Measurements from ENCODE around the gene KIF4B. TPM values are rescaled to one million over a fixed set of nuclear protein-coding genes. Genes with fewer than 3 reads are reported as not detected.
"Not testable (repeated sequence)": the region's sequence is repeated elsewhere in the genome, so short reads cannot be mapped to it uniquely, and the experiment has no call there.

Gene KIF4B
- total RNA-seq, 1 donor from 2014 or later: under 0.01 TPM

DNA sequence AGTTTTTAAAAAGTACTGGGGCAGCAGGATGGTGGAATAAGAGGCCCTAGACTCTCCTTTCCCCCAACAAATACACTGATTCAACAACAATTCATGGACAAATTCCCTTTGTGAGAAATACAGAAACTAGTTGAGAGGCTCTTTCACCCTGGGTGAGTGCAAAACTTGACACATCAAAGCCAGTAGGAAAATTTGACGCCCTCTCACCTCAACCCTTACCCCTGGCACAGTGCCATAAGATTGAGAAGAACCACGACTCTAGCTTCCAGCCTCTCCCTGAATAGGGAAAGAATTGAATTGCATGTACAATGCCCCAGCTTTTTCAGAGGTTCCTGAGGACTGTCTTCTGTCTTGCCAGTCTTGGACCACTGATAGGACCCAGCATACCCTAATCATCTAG is 12.3 kb downstream of the KIF4B start:
- Histone ChIP-seq H3K27me3 (ENCODE audit: control insufficient read depth in 3 of 3, insufficient read depth in 3 of 3, low read length in 3 of 3) (peaks cover 0 to 4% (median 0%) of the 10 kb centered on the region in 3 donors), H3K9me3 (ENCODE audit: control insufficient read depth in 3 of 3, low read length in 3 of 3) (peaks cover 0 to 3% (median 0%) of the 10 kb centered on the region in 3 donors), H3K4me1 (ENCODE audit: control insufficient read depth in 3 of 3, insufficient read depth in 3 of 3, low read length in 3 of 3) (no peaks in the 10 kb centered on the region), H3K4me3 (ENCODE audit: low read length in 3 of 3) (no peak overlapping the region), H3K36me3 (ENCODE audit: control insufficient read depth in 3 of 3, insufficient read depth in 3 of 3, low read length in 3 of 3) (no peaks in the 10 kb centered on the region), H3K9ac (ENCODE audit: low read depth in 1 of 3, low read length in 3 of 3) (no peak overlapping the region), H3K27ac (ENCODE audit: low read depth, low read length) (no peak overlapping the region)

DNA sequence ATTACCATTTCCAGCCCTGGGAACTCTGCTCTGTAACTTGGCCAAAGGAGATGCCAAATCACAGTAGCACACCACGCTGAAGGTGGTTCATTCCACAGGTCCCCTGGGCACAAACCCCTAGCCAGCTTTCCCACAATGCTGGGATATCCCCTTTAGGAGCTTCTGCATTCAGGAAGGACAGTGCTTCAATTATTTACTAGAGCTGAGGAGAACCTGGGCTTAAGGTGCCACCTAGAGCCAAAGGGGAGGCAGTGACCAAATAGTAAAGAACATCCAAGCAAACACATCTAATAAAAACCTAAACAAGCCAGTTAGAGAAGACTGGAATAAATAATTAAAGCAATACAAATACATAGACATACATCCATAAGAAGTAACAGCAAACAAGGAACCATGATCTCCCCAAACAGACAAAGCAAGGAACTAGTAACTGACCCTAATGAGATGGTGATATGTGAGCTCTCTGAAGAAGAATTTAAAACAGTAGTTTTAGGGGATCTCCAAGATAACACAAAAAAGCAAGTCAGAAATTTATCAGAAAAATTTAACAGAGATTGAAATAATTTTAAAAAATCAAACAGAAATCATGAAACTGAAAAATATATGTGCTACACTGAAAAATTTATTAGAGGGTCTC is 14.6 kb downstream of the KIF4B start:
- Histone ChIP-seq H3K9me3 (ENCODE audit: control insufficient read depth in 3 of 3, low read length in 3 of 3) (peaks cover 0 to 3% (median 0%) of the 10 kb centered on the region in 3 donors), H3K27ac (ENCODE audit: low read depth, low read length) (no peak overlapping the region), H3K4me1 (ENCODE audit: control insufficient read depth in 3 of 3, insufficient read depth in 3 of 3, low read length in 3 of 3) (no peaks in the 10 kb centered on the region), H3K27me3 (ENCODE audit: control insufficient read depth in 3 of 3, insufficient read depth in 3 of 3, low read length in 3 of 3) (peaks cover 0 to 4% (median 0%) of the 10 kb centered on the region in 3 donors), H3K4me3 (ENCODE audit: low read length in 3 of 3) (no peak overlapping the region), H3K36me3 (ENCODE audit: control insufficient read depth in 3 of 3, insufficient read depth in 3 of 3, low read length in 3 of 3) (no peaks in the 10 kb centered on the region), H3K9ac (ENCODE audit: low read depth in 1 of 3, low read length in 3 of 3) (no peak overlapping the region)

DNA sequence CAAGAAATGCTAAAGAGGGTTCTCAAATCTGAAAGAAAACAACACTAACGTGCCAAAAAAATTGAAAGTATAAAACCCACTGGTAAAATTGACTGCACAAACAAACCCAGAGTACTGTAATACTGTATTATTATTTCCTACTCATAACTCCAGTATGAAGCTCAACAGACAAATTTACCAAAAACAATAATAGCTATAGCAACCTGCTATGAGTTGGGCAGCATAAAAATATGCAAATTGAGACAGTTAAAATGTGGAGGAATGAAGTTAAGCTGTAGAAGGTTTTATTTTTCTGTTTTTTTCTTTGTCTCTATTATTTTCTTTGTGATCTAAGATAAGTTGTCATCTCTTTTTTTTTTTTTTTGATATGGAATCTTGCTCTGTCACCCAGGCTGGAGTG is 15.7 kb downstream of the KIF4B start:
- Histone ChIP-seq H3K27me3 (ENCODE audit: control insufficient read depth in 3 of 3, insufficient read depth in 3 of 3, low read length in 3 of 3) (peaks cover 0 to 4% (median 0%) of the 10 kb centered on the region in 3 donors), H3K4me3 (ENCODE audit: low read length in 3 of 3) (no peak overlapping the region), H3K9me3 (ENCODE audit: control insufficient read depth in 3 of 3, low read length in 3 of 3) (peaks cover 0 to 3% (median 0%) of the 10 kb centered on the region in 3 donors), H3K36me3 (ENCODE audit: control insufficient read depth in 3 of 3, insufficient read depth in 3 of 3, low read length in 3 of 3) (no peaks in the 10 kb centered on the region), H3K4me1 (ENCODE audit: control insufficient read depth in 3 of 3, insufficient read depth in 3 of 3, low read length in 3 of 3) (no peaks in the 10 kb centered on the region), H3K27ac (ENCODE audit: low read depth, low read length) (no peak overlapping the region), H3K9ac (ENCODE audit: low read depth in 1 of 3, low read length in 3 of 3) (no peak overlapping the region)

DNA sequence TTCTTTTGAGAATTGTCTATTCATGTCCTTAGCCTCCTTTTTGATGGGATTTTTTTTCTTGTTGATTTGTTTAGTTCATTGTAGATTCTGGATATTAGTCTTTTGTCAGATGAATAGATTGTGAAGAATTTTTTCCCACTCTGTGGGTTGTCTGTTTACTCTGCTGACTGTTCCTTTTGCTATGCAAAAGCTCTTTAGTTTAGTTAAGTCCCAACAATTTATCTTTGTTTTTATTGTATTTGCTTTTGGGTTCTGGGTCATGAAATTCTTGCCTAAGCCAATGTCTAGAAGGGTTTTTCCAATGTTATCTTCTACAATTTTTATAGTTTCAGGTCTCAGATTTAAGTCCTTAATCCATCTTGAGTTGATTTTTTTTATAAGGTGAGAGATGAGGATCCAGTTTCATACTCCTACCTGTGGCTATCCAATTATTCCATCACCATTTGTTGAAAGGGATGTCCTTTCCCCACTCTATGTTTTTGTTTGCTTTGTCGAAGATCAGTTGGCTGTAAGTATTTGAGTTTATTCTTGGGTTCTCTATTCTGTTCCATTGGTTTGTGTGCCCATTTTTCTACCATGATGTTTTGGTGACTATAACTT is 20.7 kb downstream of the KIF4B start:
- not testable (repeated sequence) for H3K9me3 ChIP-seq (ENCODE audit: control insufficient read depth in 3 of 3, low read length in 3 of 3); H3K27ac ChIP-seq (ENCODE audit: low read depth, low read length); H3K36me3 ChIP-seq (ENCODE audit: control insufficient read depth in 3 of 3, insufficient read depth in 3 of 3, low read length in 3 of 3); H3K4me3 ChIP-seq (ENCODE audit: low read length in 3 of 3); H3K4me1 ChIP-seq (ENCODE audit: control insufficient read depth in 3 of 3, insufficient read depth in 3 of 3, low read length in 3 of 3); H3K27me3 ChIP-seq (ENCODE audit: control insufficient read depth in 3 of 3, insufficient read depth in 3 of 3, low read length in 3 of 3); H3K9ac ChIP-seq (ENCODE audit: low read depth in 1 of 3, low read length in 3 of 3)

DNA sequence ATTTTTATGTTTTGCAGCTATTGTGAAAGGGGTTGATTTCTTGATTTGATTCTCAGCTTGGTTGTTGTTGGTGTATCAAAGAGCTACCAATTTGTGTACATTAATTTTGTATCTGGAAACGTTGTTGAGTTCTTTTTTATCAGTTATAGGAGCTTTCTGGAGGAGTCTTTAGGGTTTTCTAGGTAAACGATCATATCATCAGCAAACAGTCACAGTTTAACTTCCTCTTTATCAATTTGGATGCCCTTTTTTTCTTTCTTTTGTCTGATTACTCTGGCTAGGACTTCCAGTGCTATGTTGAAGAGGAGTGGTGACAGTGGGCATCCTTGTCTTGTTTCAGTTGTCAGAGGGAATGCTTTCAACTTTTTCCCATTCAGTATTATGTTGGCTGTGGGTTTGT is 21.5 kb downstream of the KIF4B start:
- not testable (repeated sequence) for H3K9me3 ChIP-seq (ENCODE audit: control insufficient read depth in 3 of 3, low read length in 3 of 3); H3K9ac ChIP-seq (ENCODE audit: low read depth in 1 of 3, low read length in 3 of 3); H3K27me3 ChIP-seq (ENCODE audit: control insufficient read depth in 3 of 3, insufficient read depth in 3 of 3, low read length in 3 of 3); H3K27ac ChIP-seq (ENCODE audit: low read depth, low read length); H3K4me3 ChIP-seq (ENCODE audit: low read length in 3 of 3); H3K36me3 ChIP-seq (ENCODE audit: control insufficient read depth in 3 of 3, insufficient read depth in 3 of 3, low read length in 3 of 3); H3K4me1 ChIP-seq (ENCODE audit: control insufficient read depth in 3 of 3, insufficient read depth in 3 of 3, low read length in 3 of 3)

DNA sequence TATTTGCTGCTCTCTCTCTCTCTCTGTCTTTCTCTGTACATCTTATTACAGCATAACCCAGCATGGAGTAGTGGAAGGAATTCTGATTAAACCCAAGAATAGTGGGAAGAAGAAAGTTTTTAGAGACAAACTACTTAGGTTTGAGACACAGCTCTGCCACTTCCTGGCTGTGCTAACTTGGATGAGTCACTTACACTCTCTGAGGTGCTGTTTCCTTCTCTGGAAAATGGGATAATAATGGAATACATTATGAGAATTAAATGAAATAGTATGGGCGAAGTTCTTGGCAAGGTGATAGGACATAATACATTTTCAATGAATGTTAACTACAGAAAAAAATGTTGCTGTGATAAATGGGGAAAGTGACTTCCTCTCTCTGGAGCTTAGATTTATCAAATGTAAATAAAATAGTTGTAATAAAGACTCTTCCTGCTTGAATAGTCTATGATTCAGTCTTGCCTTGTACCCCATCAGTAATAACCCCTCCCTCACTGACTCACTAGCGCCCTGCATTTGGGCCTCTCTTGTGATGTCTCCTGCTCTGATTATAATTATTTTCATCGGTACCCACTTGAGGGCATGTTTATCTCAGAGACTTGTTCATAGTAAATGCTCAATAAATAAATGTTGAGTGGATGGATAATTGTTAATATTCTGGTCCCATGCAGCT is 27.6 kb downstream of the KIF4B start:
- Histone ChIP-seq H3K9ac (ENCODE audit: low read depth in 1 of 3, low read length in 3 of 3) (no peak overlapping the region), H3K27me3 (ENCODE audit: control insufficient read depth in 3 of 3, insufficient read depth in 3 of 3, low read length in 3 of 3) (no peaks in the 10 kb centered on the region), H3K27ac (ENCODE audit: low read depth, low read length) (no peak overlapping the region), H3K4me3 (ENCODE audit: low read length in 3 of 3) (no peak overlapping the region), H3K36me3 (ENCODE audit: control insufficient read depth in 3 of 3, insufficient read depth in 3 of 3, low read length in 3 of 3) (no peaks in the 10 kb centered on the region), H3K4me1 (ENCODE audit: control insufficient read depth in 3 of 3, insufficient read depth in 3 of 3, low read length in 3 of 3) (no peaks in the 10 kb centered on the region), H3K9me3 (ENCODE audit: control insufficient read depth in 3 of 3, low read length in 3 of 3) (no peaks in the 10 kb centered on the region)

DNA sequence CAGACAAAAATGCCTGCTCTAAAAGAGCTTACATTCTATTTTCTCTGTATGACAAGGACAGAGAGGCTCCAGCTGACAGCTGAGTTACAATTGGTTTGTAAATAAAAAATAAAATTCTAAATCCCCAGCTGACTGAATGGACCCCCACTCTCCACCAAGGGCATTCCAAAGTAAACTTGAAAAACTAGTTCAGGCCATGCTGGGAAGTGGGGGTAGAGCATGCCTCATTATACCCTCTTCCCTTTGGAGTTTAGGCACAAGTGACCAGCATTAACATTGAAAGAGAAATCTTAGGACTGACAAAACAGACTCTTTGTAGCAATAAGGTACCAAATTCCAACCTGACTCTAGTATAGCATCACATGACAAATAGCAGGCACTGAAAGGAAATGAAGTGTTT is 31.0 kb downstream of the KIF4B start:
- H3K9ac ChIP-seq (ENCODE audit: low read depth in 1 of 3, low read length in 3 of 3): no peak overlapping the region
- H3K4me3 ChIP-seq (ENCODE audit: low read length in 3 of 3): no peak overlapping the region
- H3K27ac ChIP-seq (ENCODE audit: low read depth, low read length): no peak overlapping the region
- no peaks in the 10 kb centered on the region for H3K4me1 ChIP-seq (ENCODE audit: control insufficient read depth in 3 of 3, insufficient read depth in 3 of 3, low read length in 3 of 3)
- no peaks in the 10 kb centered on the region for H3K9me3 ChIP-seq (ENCODE audit: control insufficient read depth in 3 of 3, low read length in 3 of 3)
- no peaks in the 10 kb centered on the region for H3K36me3 ChIP-seq (ENCODE audit: control insufficient read depth in 3 of 3, insufficient read depth in 3 of 3, low read length in 3 of 3)
- H3K27me3 ChIP-seq (ENCODE audit: control insufficient read depth in 3 of 3, insufficient read depth in 3 of 3, low read length in 3 of 3): no peaks in the 10 kb centered on the region

DNA sequence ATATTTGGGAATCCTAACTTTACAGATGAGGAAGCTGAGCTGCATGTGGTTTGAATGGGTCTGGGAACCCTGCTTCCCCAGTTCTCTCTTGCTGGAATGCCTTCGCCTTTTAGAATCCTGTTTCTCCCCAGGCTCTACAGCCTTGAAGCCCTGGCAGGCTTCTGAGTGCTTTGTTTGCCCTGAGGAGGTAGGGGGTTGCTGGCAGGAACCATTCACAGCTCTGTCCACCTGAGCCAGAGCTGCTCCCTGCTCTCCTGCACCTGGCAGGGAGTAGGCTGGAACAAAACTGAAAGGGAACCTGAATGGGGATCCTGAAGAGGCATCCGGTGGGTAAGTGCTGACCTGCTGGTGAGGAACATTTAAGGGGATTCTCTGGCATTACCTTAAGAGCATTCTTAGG is 33.0 kb downstream of the KIF4B start:
- Histone ChIP-seq H3K4me3 (ENCODE audit: low read length in 3 of 3) (no peak overlapping the region), H3K36me3 (ENCODE audit: control insufficient read depth in 3 of 3, insufficient read depth in 3 of 3, low read length in 3 of 3) (no peaks in the 10 kb centered on the region), H3K27ac (ENCODE audit: low read depth, low read length) (no peak overlapping the region), H3K27me3 (ENCODE audit: control insufficient read depth in 3 of 3, insufficient read depth in 3 of 3, low read length in 3 of 3) (no peaks in the 10 kb centered on the region), H3K9me3 (ENCODE audit: control insufficient read depth in 3 of 3, low read length in 3 of 3) (no peaks in the 10 kb centered on the region), H3K4me1 (ENCODE audit: control insufficient read depth in 3 of 3, insufficient read depth in 3 of 3, low read length in 3 of 3) (no peaks in the 10 kb centered on the region), H3K9ac (ENCODE audit: low read depth in 1 of 3, low read length in 3 of 3) (no peak overlapping the region)

DNA sequence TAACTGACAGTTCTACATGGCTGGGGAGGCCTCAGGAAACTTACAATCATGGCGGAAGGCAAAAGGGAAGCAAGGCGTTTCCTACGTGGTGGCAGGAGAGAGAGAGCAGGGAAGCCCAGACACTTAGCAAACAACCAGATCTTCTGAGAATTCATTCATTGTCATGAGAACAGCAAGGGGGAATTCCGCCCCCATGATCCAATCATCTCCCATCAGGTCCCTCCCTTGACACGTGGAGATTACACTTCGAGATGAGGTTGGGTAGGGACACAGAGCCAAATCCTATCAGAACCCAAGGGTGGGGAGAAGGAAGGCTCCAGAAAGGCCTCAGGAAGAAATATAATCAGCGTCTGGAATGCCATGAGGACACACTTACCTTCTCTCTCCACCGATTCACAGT is 34.3 kb downstream of the KIF4B start:
- Histone ChIP-seq H3K27ac (ENCODE audit: low read depth, low read length) (no peak overlapping the region), H3K4me1 (ENCODE audit: control insufficient read depth in 3 of 3, insufficient read depth in 3 of 3, low read length in 3 of 3) (no peaks in the 10 kb centered on the region), H3K36me3 (ENCODE audit: control insufficient read depth in 3 of 3, insufficient read depth in 3 of 3, low read length in 3 of 3) (no peaks in the 10 kb centered on the region), H3K9me3 (ENCODE audit: control insufficient read depth in 3 of 3, low read length in 3 of 3) (no peaks in the 10 kb centered on the region), H3K27me3 (ENCODE audit: control insufficient read depth in 3 of 3, insufficient read depth in 3 of 3, low read length in 3 of 3) (no peaks in the 10 kb centered on the region), H3K4me3 (ENCODE audit: low read length in 3 of 3) (no peak overlapping the region), H3K9ac (ENCODE audit: low read depth in 1 of 3, low read length in 3 of 3) (no peak overlapping the region)

DNA sequence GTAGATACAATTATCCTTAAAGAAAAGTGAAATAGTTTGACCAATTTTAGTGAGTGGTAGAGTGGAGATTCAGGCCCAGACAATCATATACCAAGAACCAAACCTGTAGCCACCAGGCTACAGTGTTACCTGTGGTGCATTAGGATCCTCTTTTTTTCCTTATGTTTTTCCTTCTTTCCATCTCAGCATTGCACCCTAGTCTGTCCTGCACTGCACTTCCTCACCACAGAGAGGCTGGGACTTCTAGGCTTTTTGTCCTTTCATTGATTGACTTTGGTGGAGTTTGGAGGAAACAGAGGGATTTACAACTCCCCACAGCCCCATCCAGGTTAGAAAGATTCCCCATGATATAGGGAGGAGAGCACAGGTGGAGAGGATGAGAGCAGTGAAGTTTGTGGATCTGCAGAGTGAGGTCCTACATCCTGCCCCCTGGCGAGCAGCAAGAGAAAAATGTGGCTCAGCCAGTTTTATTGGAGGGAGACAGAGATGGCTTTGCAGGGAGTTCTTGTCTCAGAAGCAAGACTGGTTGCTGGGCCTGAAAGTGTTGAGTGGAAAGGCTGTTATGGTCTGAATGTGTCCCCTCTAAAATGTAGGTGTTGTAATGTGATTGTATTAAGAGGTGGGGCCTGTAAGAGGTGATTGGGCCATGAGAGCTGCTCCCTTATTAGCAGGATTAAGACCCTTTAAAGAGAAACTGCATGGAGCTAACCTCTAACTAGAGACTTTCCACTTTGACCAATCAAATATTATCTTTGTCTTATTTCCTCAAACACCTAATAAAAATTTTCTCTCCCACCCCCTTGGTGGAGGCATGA is 36.2 kb downstream of the KIF4B start:
- Histone ChIP-seq H3K9ac (ENCODE audit: low read depth in 1 of 3, low read length in 3 of 3) (no peak overlapping the region), H3K36me3 (ENCODE audit: control insufficient read depth in 3 of 3, insufficient read depth in 3 of 3, low read length in 3 of 3) (no peaks in the 10 kb centered on the region), H3K4me1 (ENCODE audit: control insufficient read depth in 3 of 3, insufficient read depth in 3 of 3, low read length in 3 of 3) (no peaks in the 10 kb centered on the region), H3K4me3 (ENCODE audit: low read length in 3 of 3) (no peak overlapping the region), H3K27me3 (ENCODE audit: control insufficient read depth in 3 of 3, insufficient read depth in 3 of 3, low read length in 3 of 3) (no peaks in the 10 kb centered on the region), H3K9me3 (ENCODE audit: control insufficient read depth in 3 of 3, low read length in 3 of 3) (no peaks in the 10 kb centered on the region), H3K27ac (ENCODE audit: low read depth, low read length) (no peak overlapping the region)

All from skeletal muscle tissue (tissue), 4 donors.